Activated T-helper 1 cell treated with anti-CD3 and anti-CD28 coated beads, Interleukin-2, amount 50 U/mL, for 16 hours (primary cell): Measurements from ENCODE around the gene SURF1.

Experiments used
- DNase-seq, 2 donors: peaks; one replicate each; pipeline ENCODE4 v3.0.0-alpha.2; 2020; ENCODE audit warnings: low read depth in 1 of 2, low spot score in 1 of 2

The SURF1 gene

GRCh38 chr9:133366435-133366834, 10.1 kb upstream of the SURF1 start:
- DNase-seq = no peak

GRCh38 chr9:133362359-133363044, 6.2 kb upstream of the SURF1 start:
- no peak for DNase-seq

- DNase-seq = no peak
These were observed 5.3 kb upstream of the SURF1 start for GRCh38 chr9:133361507-133362092.

GRCh38 chr9:133360400-133361393, 4.4 kb upstream of the SURF1 start:
- no peak for DNase-seq

GRCh38 chr9:133359399-133360175, 3.3 kb upstream of the SURF1 start:
- no peak for DNase-seq

- no peak for DNase-seq
These were observed 1.4 kb upstream of the SURF1 start for GRCh38 chr9:133357656-133358055.

GRCh38 chr9:133355881-133356357, 368 bp downstream of the SURF1 start:
- DNase-seq = no peak

GRCh38 chr9:133354766-133355165, 1.5 kb downstream of the SURF1 start:
- DNase-seq = no peak

GRCh38 chr9:133353548-133353947, 2.7 kb downstream of the SURF1 start:
- DNase-seq = no peak

- no peak for DNase-seq
These were observed 3.5 kb downstream of the SURF1 start for GRCh38 chr9:133352635-133353340.

GRCh38 chr9:133351908-133352634, 4.2 kb downstream of the SURF1 start:
- no peak for DNase-seq

- DNase-seq = no peak
These were observed 4.8 kb downstream of the SURF1 start for GRCh38 chr9:133351526-133351907.

GRCh38 chr9:133349965-133350616, 6.2 kb downstream of the SURF1 start:
- no peak for DNase-seq

- DNase-seq = no peak
These were observed 7.3 kb downstream of the SURF1 start for GRCh38 chr9:133348718-133349573.

- DNase-seq = peak; percentile 80 to 83
These were observed 8.1 kb downstream of the SURF1 start, which contains the start of the genes MED22 and RPL7A for GRCh38 chr9:133347985-133348717. TSS of gene MED22 (minus strand) at chr9:133348131. CDS start at chr9:133346662, 1,469 bp downstream. TSS of gene RPL7A (plus strand) at chr9:133348218. CDS start at chr9:133348244, 26 bp downstream.

- no peak for DNase-seq
These were observed 8.7 kb downstream of the SURF1 start for GRCh38 chr9:133347515-133347984.
